Activated CD4-positive, alpha-beta T cell treated with anti-CD3 and anti-CD28 coated beads, Interleukin-2, amount 10 ng/mL, durations not matched to agents 24 days and 14 days (primary cell): ENCODE results near the gene CCDC201. TPM values are rescaled to one million over a fixed set of nuclear protein-coding genes. Genes with fewer than 3 reads are reported as not detected.
"Not testable (repeated sequence)": the region's sequence is repeated elsewhere in the genome, so short reads cannot be mapped to it uniquely, and the experiment has no call there.

Experiments
- DNase-seq: peaks from one replicate; pipeline ENCODE4 v3.0.0; 2022
- H3K27ac Mint-ChIP-seq: one replicate; pipeline ENCODE4 v1.8.0; 2022; ENCODE audit warnings: mild to moderate bottlenecking, mixed read lengths
- H3K27me3 Mint-ChIP-seq: one replicate; pipeline ENCODE4 v1.8.0; 2022; ENCODE audit warnings: mixed read lengths
- H3K36me3 Mint-ChIP-seq: one replicate; pipeline ENCODE4 v1.8.0; 2022; ENCODE audit warnings: low read depth, mild to moderate bottlenecking, mixed read lengths
- H3K4me1 Mint-ChIP-seq: one replicate; pipeline ENCODE4 v1.8.0; 2021; ENCODE audit warnings: mixed read lengths
- H3K4me3 Mint-ChIP-seq: one replicate; pipeline ENCODE4 v1.8.0; 2022; ENCODE audit warnings: mild to moderate bottlenecking, moderate library complexity, mixed read lengths
- H3K9me3 Mint-ChIP-seq: one replicate; pipeline ENCODE4 v1.8.0; 2021; ENCODE audit warnings: mixed read lengths
- intact Hi-C: fragments of 100-400 bp; cut with micrococcal nuclease; formaldehyde crosslinking; loops from one replicate; pipeline ENCODE4 v1.15.1; 2023
- total RNA-seq: library from RNA; stranded (reverse); gene quantifications from 2 replicates; pipeline ENCODE4 v1.2.3, GENCODE V29; 2022

The CCDC201 gene
- total RNA-seq, 1 donor from 2014 or later: not detected

GRCh38 chr7:45811652-45812234 is 61.1 kb downstream of the CCDC201 start:
- H3K36me3 Mint-ChIP-seq, H3K27me3 Mint-ChIP-seq, DNase-seq, H3K4me1 Mint-ChIP-seq, intact Hi-C loops, H3K9me3 Mint-ChIP-seq, H3K4me3 Mint-ChIP-seq, H3K27ac Mint-ChIP-seq: not testable (repeated sequence)

GRCh38 chr7:45810451-45811005 is 62.4 kb downstream of the CCDC201 start:
- H3K4me1 Mint-ChIP-seq, H3K4me3 Mint-ChIP-seq, intact Hi-C loops, H3K36me3 Mint-ChIP-seq, H3K27me3 Mint-ChIP-seq, H3K9me3 Mint-ChIP-seq, H3K27ac Mint-ChIP-seq, DNase-seq: not testable (repeated sequence)

Other genes with a start within 250 kb of the CCDC201 start
- not detected in 2 replicates for gene IGFBP1, start 15.4 kb upstream of the CCDC201 start, total RNA-seq
- 0.72 and 1.5 TPM in 2 replicates for gene IGFBP3, start 48.2 kb upstream of the CCDC201 start, total RNA-seq